Keratinocyte (primary cell): Measurements from ENCODE around the gene ANKRD18A.

Experiments
- CTCF ChIP-seq, 3 experiments: IDR thresholded peaks in 1 of 3; conservative IDR thresholded peaks in 1 of 3; optimal IDR thresholded peaks in 1 of 3; 2 replicates in 2 of 3; 3 replicates in 1 of 3; pipeline versions ENCODE3 to v1.5.1; 2011; ENCODE audit warnings: low read length in 3 of 3, mild to moderate bottlenecking in 3 of 3, moderate library complexity in 2 of 3, control low read depth in 1 of 3, inconsistent platforms in 1 of 3; ENCODE audit not compliant: insufficient read depth in 2 of 3; ENCODE audit errors: extremely low read depth in 1 of 3
- EZH2 ChIP-seq: IDR thresholded peaks from one replicate; pipeline ENCODE4 v1.6.1; 2012; ENCODE audit warnings: inconsistent platforms, mild to moderate bottlenecking, low read length, moderate library complexity

GRCh38 chr9:38626006-38626405, 5.6 kb upstream of the ANKRD18A start:
- TF ChIP-seq CTCF (optimal IDR thresholded peaks at IDR 0.05 in 1 of 3, IDR thresholded peaks at IDR 0.05 in 1 of 3, conservative IDR thresholded peaks at IDR 0.05 in 1 of 3; ENCODE audit: extremely low read depth in 1 of 3, insufficient read depth in 2 of 3, low read length in 3 of 3): no peak
- no peak for TF ChIP-seq EZH2
